Muscle layer of duodenum (tissue), 2 donors: ENCODE data around the gene GNAQ.
"Not testable (repeated sequence)": the region's sequence is repeated elsewhere in the genome, so short reads cannot be mapped to it uniquely, and the experiment has no call there.

ENCODE experiments used
- H3K27ac ChIP-seq: one replicate; pipeline ENCODE4 v1.7.0; 2013; ENCODE audit warnings: mild to moderate bottlenecking, low read length
- H3K27me3 ChIP-seq: one replicate; pipeline ENCODE4 v1.7.0; 2013; ENCODE audit warnings: low read depth, mild to moderate bottlenecking, control low read depth, low read length
- H3K36me3 ChIP-seq, 2 donors: one replicate each; pipeline ENCODE4 v1.7.0; 2013; ENCODE audit warnings: low read length in 2 of 2, control low read depth in 1 of 2, mild to moderate bottlenecking in 1 of 2; ENCODE audit not compliant: insufficient read depth in 2 of 2, control insufficient read depth in 1 of 2
- H3K4me1 ChIP-seq, 2 donors: one replicate each; pipeline ENCODE4 v1.7.0; 2013; ENCODE audit warnings: low read length in 2 of 2, mild to moderate bottlenecking in 2 of 2, control low read depth in 1 of 2, moderate library complexity in 1 of 2; ENCODE audit not compliant: insufficient read depth in 2 of 2, control insufficient read depth in 1 of 2
- H3K4me3 ChIP-seq, 2 donors: one replicate each; pipeline ENCODE4 v1.7.0; 2013; ENCODE audit warnings: low read length in 2 of 2, low read depth in 1 of 2, mild to moderate bottlenecking in 1 of 2
- H3K9me3 ChIP-seq, 2 donors: one replicate each; pipeline ENCODE4 v1.7.0; 2013; ENCODE audit warnings: low read length in 2 of 2, control low read depth in 1 of 2, mild to moderate bottlenecking in 1 of 2; ENCODE audit not compliant: control insufficient read depth in 1 of 2
- donor health status: healthy.

Gene GNAQ

DNA sequence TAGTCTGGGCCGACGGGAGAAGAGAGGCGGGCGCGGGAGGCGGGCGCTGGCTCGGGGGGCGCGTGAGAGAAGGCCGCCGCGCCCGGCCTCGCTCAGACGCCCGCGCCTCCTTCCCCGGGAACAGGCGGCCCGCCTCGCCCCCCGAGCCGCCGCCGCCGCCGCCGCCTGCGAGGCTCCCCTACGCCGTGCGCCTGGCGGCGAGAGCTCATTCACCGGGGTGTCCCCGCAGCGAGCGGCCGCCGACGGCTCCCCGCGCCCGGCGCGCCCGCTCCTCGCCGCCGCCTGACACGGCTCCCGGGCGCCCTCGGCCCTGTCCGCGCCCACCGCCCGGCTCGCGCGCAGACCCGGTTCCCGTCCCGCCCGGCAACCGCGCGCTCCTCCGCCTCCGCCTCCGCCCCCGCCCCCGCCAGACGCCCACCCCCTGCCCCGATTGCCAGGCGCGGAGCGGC lies at the start of gene GNAQ:
Gene GNAQ, minus strand, starts transcription at position 368 of the 449 bp plus-strand sequence. CDS start 576 bp downstream, outside the sequence.
- Histone ChIP-seq H3K36me3 (no peaks in the 10 kb centered on the region), H3K4me3 (peak within 1 kb of the TSS; percentile 77 to 87), H3K4me1 (peaks cover 17 to 44% of the 10 kb centered on the region in 2 donors), H3K9me3 (no peaks in the 10 kb centered on the region), H3K27ac (peak within 1 kb of the TSS; percentile 97), H3K27me3 (no peaks in the 10 kb centered on the region)

DNA sequence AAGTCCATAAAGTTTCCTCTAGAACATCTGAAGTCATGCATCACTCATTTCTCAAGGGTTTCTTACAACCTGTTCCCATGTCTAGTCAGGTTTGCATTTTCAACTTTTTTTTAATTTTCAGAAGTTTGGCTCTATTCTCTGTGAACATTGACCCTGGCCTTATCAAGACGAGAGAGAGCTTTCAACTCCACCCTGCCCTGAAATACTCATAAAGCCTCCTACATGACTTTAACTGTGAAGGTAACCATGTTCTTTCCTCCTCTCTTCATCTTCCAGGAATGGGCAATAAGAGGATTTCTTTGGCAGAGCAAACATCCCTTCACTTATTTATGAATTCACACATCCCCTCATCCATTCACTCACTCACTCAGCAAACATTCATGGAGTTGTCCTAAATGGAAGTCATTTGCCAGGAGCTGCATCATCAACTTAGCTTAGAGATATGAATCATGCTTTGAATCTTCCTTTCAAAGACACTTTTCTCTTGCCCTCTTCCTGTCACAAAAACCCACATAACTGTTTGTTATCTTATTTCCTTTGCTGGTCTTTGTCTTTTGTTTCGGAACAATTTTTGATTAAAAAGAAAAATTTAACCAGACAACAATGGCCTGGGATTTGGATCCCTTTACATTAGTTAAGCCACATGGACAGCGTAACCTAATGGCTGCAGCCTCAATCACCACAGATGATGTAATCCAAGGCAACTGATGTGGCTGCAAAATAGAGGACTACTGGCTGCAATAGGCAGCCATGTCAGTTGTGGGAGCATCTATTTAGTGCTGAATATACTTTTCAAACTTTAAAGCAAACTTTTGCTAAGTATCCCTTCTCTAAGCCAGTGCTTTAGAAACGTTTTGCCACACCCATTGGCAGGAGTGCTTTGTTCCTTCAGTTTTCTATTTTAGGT lies 43.0 kb upstream of the GNAQ start:
- no peaks in the 10 kb centered on the region for H3K27me3 ChIP-seq
- H3K9me3 ChIP-seq, result peaks cover 0 to 4% of the 10 kb centered on the region in 2 donors
- no peaks in the 10 kb centered on the region for H3K36me3 ChIP-seq
- H3K4me1 ChIP-seq, result no peaks in the 10 kb centered on the region
- no peak overlapping the region for H3K27ac ChIP-seq
- no peak overlapping the region for H3K4me3 ChIP-seq

DNA sequence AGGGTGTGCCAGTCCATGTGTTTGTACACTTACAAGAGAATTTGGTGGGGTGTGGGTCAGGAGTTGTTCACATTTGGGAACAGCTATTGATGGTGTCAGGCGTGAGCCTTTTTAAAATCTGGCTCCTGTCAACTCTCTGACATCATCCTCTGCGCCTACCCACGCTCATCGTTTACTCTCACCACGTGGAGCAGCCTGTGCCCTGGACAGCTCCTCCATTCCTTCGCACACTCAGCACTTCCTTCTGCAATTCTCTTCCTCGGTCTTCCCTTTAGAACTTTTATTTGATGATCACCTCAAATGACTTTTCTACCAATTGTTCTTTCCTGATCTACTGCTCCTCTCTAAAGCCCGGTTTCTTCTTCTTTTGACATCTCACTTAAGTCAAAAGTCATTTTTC lies 42.1 kb upstream of the GNAQ start:
- H3K9me3 ChIP-seq, result no peaks in the 10 kb centered on the region
- H3K4me1 ChIP-seq, result no peaks in the 10 kb centered on the region
- no peak overlapping the region for H3K27ac ChIP-seq
- no peaks in the 10 kb centered on the region for H3K36me3 ChIP-seq
- H3K27me3 ChIP-seq, result no peaks in the 10 kb centered on the region
- no peak overlapping the region for H3K4me3 ChIP-seq

DNA sequence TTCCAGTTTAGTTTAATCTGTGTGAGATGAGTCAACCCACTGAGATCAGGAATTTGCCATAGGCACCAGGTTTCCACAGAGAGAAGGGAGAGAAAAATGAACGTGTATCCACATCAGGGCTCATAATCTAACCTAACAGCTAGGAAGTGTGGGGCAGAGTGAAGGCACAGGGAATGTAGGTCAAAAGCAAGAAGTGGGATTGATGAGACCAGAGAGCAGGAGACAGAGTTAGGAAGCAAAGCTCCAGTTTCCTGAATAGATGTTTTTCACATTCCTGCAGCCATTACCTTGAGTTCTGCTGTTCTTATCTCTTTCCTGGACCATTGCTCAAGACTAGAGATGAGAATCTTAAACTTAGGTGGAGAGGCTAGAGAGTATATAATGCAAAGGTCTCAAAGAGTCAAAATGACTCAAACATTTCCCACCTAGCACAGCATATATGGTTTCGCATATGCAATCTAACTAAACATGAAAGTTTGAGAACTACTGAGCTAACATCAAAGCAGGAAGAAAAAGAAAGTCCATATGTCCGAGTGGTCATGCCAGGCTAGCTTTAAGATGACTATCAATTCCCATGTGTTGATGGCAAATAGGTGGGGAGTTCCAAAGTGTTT lies 41.1 kb upstream of the GNAQ start:
- Histone ChIP-seq H3K27me3 (no peaks in the 10 kb centered on the region), H3K9me3 (no peaks in the 10 kb centered on the region), H3K36me3 (no peaks in the 10 kb centered on the region), H3K27ac (no peak overlapping the region), H3K4me1 (no peaks in the 10 kb centered on the region), H3K4me3 (no peak overlapping the region)

DNA sequence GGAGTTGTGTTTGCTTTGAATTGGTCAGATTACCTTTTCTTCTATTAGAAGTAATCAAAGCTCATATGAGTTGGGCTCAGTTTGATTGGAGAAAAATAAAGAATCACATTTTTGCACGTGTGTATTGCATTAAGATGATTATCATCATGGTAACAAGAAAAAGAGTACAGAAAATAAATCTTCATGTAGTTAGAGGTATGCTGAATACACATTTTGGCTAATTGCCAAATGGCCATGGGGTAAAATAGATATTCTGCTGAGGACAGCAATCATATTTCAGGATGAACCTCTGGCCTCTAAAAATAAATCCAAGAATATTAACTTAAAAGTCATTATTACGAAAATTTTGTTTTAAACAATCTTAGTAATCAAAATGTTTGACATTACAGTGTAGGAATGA lies 38.9 kb upstream of the GNAQ start:
- H3K27ac ChIP-seq, result no peak overlapping the region
- no peaks in the 10 kb centered on the region for H3K36me3 ChIP-seq
- no peak overlapping the region for H3K4me3 ChIP-seq
- H3K9me3 ChIP-seq, result no peaks in the 10 kb centered on the region
- no peaks in the 10 kb centered on the region for H3K27me3 ChIP-seq
- H3K4me1 ChIP-seq, result no peaks in the 10 kb centered on the region

DNA sequence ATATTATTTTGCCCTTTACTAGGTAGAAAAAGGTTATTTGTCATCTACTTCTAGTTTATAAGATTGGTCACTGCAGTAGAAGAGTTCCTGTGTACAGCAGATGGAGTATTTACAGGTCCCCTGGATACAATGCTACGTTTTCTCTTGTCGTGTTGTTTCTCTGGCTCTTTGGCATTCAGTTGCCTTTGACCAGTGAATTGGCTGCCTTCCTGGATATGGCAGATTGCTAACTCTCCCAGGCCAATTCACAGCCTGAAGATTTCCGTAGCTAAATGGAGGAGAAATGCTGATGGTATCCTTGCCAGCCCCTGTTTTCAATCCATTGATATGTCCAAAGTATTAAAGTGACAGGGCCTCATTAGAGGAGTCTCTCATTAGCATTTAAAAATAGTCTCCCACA lies 32.5 kb upstream of the GNAQ start:
- H3K27ac ChIP-seq, result no peak overlapping the region
- no peaks in the 10 kb centered on the region for H3K36me3 ChIP-seq
- no peak overlapping the region for H3K4me3 ChIP-seq
- H3K9me3 ChIP-seq, result no peaks in the 10 kb centered on the region
- no peaks in the 10 kb centered on the region for H3K27me3 ChIP-seq
- H3K4me1 ChIP-seq, result no peaks in the 10 kb centered on the region

DNA sequence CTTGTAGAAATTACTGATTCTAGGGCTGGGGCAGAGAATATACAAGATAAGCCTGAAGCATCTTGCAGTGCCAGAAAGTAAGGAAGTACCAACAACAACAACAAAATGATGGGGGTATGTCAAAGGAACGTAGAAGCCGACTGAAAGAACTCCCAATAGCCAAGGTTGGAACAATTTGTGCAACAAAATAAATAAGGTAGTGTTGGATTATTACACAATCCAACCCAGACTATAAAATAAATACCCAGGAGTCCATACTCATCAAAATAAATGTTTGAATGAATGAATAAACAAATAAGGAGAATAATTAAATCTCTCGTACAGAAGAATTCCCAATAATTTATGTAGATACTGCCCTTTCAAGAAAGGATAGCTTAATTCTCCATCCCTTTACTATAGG lies 31.1 kb upstream of the GNAQ start:
- Histone ChIP-seq H3K4me3 (no peak overlapping the region), H3K36me3 (no peaks in the 10 kb centered on the region)

DNA sequence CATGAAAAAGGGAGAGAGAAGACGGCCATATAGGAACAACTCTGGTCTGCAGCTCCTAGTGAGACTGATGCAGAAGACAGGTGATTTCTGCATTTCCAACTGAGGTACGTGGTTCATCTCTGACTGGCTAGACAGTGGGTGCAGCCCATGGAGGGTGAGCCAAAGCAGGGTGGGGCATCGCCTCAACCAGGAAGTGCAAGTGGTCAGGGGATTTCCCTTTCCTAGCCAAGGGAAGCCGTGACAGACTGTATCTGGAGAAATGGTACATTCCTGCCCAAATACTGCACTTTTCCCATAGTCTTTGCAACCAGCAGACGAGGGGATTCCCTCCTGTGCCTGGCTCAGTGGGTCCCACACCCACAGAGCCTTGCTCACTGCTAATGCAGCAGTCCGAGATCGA lies 22.6 kb upstream of the GNAQ start:
- H3K27me3 ChIP-seq, H3K4me1 ChIP-seq, H3K27ac ChIP-seq, H3K4me3 ChIP-seq, H3K9me3 ChIP-seq, H3K36me3 ChIP-seq: not testable (repeated sequence)

More for the DNA sequence above, 31.1 kb upstream of the GNAQ start:
- no peaks in the 10 kb centered on the region for H3K4me1 ChIP-seq
- no peaks in the 10 kb centered on the region for H3K9me3 ChIP-seq
- no peak overlapping the region for H3K27ac ChIP-seq
- H3K27me3 ChIP-seq, result no peaks in the 10 kb centered on the region

DNA sequence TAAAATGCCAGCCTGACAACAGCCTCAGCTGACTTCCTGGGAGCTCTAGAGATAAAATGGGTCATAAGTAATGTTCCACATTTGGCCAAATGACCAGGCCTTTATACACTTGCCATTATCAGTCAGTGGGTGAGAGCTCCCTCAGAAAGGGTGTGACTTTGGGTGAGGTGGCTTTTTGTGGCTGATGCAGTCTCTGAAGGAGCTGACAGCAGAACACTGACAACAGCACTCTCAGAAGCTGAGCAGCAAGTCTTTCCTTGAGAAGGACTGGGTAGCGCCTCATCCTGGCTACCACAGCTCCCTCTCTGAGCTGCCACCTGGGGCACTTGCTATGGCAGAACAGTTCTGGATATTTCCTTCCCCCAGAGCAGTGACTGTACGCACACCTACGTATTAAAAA lies 22.0 kb upstream of the GNAQ start:
- Histone ChIP-seq H3K36me3 (no peaks in the 10 kb centered on the region), H3K4me1 (no peaks in the 10 kb centered on the region), H3K27ac (no peak overlapping the region), H3K4me3 (no peak overlapping the region), H3K9me3 (no peaks in the 10 kb centered on the region), H3K27me3 (no peaks in the 10 kb centered on the region)

DNA sequence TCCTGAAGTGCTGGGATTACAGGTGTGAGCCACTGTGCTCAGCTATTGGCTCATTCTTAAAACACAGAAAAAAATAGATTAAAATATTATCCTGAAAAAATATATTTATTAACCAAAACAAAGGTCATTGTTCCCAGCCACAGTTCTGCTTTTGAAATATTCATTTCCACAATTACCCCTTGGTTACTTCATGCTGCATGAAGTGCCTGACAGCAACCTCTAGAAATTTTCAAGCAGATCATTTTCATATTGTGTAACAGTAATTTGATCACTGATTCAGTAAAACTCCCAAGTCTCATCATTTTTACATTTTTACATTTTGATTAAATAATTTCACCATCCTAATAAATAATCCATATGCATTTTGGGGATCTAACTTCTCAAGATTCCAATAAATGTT lies 18.8 kb upstream of the GNAQ start:
- Histone ChIP-seq H3K27ac (no peak overlapping the region), H3K9me3 (no peaks in the 10 kb centered on the region), H3K27me3 (no peaks in the 10 kb centered on the region)

DNA sequence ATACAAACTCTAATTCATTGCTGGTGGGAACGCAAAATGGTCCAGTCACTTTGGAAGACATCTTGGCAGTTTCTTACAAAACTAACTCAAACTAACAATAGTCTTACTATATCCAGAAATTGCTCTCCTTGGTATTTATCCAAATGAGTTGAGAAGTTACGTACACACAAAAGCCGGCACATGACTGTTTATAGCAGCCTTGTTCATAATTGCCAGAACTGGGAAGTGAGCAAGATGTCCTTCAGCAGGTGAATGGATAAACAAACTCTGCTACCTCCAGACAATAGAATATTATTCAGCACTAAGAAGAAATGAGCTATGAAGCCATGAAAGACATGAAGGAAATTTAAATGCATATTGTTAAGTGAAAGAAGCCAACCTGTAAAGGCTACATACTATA lies 17.9 kb upstream of the GNAQ start:
- no peak overlapping the region for H3K4me3 ChIP-seq
- no peaks in the 10 kb centered on the region for H3K4me1 ChIP-seq
- no peak overlapping the region for H3K27ac ChIP-seq
- H3K9me3 ChIP-seq, result no peaks in the 10 kb centered on the region
- H3K36me3 ChIP-seq, result no peaks in the 10 kb centered on the region
- H3K27me3 ChIP-seq, result no peaks in the 10 kb centered on the region

More for the DNA sequence above, 18.8 kb upstream of the GNAQ start:
- Histone ChIP-seq H3K4me3 (no peak overlapping the region), H3K4me1 (no peaks in the 10 kb centered on the region), H3K36me3 (no peaks in the 10 kb centered on the region)
